Umbilical cord (tissue), 2 donors: Measurements from ENCODE around the gene DCDC2. TPM values are rescaled to one million over a fixed set of nuclear protein-coding genes. Genes with fewer than 3 reads are reported as not detected.
A peak's percentile ranks its signal among the peaks of the same experiment; 100 is the strongest.
"Not testable (repeated sequence)": the region's sequence is repeated elsewhere in the genome, so short reads cannot be mapped to it uniquely, and the experiment has no call there.

Source experiments
- DNase-seq: peaks from one replicate; pipeline ENCODE4 v3.0.0-alpha.2; 2015; ENCODE audit warnings: low spot score
- total RNA-seq: library from RNA; depleted of rRNA; stranded (reverse); fragments of >200 nt; gene quantifications from one replicate; pipeline ENCODE4 v1.2.3, GENCODE V29; 2014; ENCODE audit warnings: low replicate concordance; ENCODE audit not compliant: insufficient read depth

The DCDC2 gene
- total RNA-seq, 1 donor from 2014 or later, result 4.3 TPM

GRCh38 chr6:24381476-24382219 lies 23.8 kb upstream of the DCDC2 start:
- no peak for DNase-seq

- DNase-seq, result no peak
Measured at GRCh38 chr6:24378473-24379097, 20.7 kb upstream of the DCDC2 start.

- DNase-seq, result no peak
Measured at GRCh38 chr6:24376871-24377270, 19.0 kb upstream of the DCDC2 start.

- no peak for DNase-seq
Measured at GRCh38 chr6:24374612-24375011, 16.8 kb upstream of the DCDC2 start.

GRCh38 chr6:24365103-24365633 lies 7.3 kb upstream of the DCDC2 start:
- not testable (repeated sequence) for DNase-seq

- not testable (repeated sequence) for DNase-seq
Measured at GRCh38 chr6:24362363-24362762, 4.5 kb upstream of the DCDC2 start.

GRCh38 chr6:24359640-24360454 lies 2.0 kb upstream of the DCDC2 start:
- DNase-seq, result peak; percentile 65

GRCh38 chr6:24358219-24358821 lies 461 bp upstream of the DCDC2 start:
- no peak for DNase-seq

- DNase-seq, result no peak
Measured at GRCh38 chr6:24356310-24356973, 1.4 kb downstream of the DCDC2 start.

GRCh38 chr6:24355393-24355792 lies 2.5 kb downstream of the DCDC2 start:
- DNase-seq, result no peak

GRCh38 chr6:24353861-24354260 lies 4.0 kb downstream of the DCDC2 start:
- no peak for DNase-seq

- DNase-seq, result no peak
Measured at GRCh38 chr6:24352434-24352833, 5.4 kb downstream of the DCDC2 start.

- no peak for DNase-seq
Measured at GRCh38 chr6:24344976-24345375, 12.9 kb downstream of the DCDC2 start.

GRCh38 chr6:24340998-24341938 lies 16.6 kb downstream of the DCDC2 start:
- no peak for DNase-seq

- no peak for DNase-seq
Measured at GRCh38 chr6:24339932-24340331, 17.9 kb downstream of the DCDC2 start.

- DNase-seq, result no peak
Measured at GRCh38 chr6:24334285-24334684, 23.6 kb downstream of the DCDC2 start.

- no peak for DNase-seq
Measured at GRCh38 chr6:24332317-24332716, 25.5 kb downstream of the DCDC2 start.

GRCh38 chr6:24330137-24330732 lies 27.6 kb downstream of the DCDC2 start:
- DNase-seq, result no peak

- no peak for DNase-seq
Measured at GRCh38 chr6:24329451-24329850, 28.4 kb downstream of the DCDC2 start.

- no peak for DNase-seq
Measured at GRCh38 chr6:24329022-24329421, 28.8 kb downstream of the DCDC2 start.
